ENCODE data around the gene ZNF865.

- TF ChIP-seq CTCF (IDR thresholded peaks at IDR 0.05): peak in 1 of 4 experiments; percentile 4
- TF ChIP-seq POLR2A (IDR thresholded peaks at IDR 0.05): no peak
Observed at GRCh38 chr19:55638864-55639359, 33.5 kb downstream of the ZNF865 start.
